Dedifferentiated amniotic fluid mesenchymal stem cell (primary cell): Measurements from ENCODE around the gene RSPO3.

Source experiments
- DNase-seq: peaks from one replicate; pipeline ENCODE4 v3.0.0-alpha.2; 2016; ENCODE audit errors: extremely low spot score

RSPO3 gene

DNA sequence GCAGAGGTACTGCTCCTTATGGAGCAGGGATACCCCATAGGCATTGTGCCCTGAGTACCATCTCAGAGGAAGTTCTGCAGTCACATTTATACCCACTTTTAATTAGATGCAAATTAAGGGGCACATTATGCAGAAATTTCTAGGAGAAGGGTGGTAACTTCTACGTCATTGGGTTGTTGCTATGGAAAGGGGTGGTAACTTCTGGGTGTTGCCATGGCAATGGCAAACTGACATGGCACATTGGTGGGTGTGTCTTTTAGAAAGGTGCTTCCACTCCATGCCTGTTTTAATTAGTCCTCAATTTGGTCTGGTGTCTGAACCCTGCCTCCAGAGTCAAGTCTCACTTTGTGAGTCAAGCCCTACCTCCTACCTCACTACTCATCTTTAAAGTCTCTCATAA is 42.0 kb downstream of the RSPO3 start:
- DNase-seq, result no peak

DNA sequence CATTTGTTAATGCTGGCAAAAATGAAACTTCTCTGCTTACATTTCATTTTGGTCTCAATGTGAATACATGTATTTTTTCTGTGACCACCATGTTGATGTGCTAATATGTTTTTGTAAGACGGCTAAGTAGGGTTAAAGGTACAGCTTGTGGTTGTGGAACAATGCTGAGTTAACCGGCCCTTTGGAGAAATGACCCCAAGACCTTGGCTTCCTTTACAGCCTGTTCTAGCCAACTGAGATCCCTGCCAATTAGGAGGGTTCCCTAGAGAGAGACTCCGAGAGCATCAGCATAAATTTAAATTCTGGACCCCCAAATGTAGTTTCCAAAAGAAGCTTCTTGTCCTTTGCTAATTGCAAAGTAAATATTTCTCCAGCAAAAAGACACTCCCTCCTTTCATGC is 44.4 kb downstream of the RSPO3 start:
- no peak for DNase-seq

DNA sequence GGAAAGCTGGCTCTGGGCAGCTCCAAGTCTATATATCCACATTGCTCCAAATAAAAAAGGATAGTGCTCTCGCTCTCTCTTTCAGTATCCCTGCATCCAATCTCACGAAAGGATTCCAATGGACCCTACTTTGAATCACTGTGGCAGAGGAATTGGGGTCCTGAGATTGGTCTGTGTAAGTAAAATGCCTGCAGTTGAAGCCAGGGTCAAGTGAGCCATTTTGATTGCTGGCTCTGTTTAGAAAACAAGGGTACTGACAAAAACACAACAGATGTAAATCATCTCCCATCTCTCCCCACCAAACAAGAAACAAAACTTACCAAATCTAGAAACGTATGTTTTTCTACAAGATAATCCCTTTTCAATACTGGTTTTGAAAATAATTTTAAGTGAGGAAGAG is 45.6 kb downstream of the RSPO3 start:
- no peak for DNase-seq

DNA sequence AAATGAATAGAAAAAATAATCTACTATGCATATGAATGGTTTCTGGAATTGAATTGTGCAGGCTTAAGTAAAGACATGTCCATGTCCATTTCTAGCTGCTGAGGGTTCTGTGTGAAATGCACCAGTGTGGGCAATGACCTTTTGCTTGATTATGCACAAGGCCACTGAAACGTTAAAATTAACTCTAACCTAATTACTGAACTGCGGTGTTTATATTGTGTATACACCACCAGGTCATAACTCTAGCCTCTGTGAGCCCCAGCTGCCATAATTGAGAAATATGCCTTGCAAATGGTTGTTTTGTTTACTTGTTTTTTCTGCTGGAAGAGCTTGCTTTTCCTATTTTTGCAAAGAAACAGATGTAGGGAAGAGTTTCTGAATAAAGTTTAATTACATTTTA is 46.1 kb downstream of the RSPO3 start:
- DNase-seq, result no peak

DNA sequence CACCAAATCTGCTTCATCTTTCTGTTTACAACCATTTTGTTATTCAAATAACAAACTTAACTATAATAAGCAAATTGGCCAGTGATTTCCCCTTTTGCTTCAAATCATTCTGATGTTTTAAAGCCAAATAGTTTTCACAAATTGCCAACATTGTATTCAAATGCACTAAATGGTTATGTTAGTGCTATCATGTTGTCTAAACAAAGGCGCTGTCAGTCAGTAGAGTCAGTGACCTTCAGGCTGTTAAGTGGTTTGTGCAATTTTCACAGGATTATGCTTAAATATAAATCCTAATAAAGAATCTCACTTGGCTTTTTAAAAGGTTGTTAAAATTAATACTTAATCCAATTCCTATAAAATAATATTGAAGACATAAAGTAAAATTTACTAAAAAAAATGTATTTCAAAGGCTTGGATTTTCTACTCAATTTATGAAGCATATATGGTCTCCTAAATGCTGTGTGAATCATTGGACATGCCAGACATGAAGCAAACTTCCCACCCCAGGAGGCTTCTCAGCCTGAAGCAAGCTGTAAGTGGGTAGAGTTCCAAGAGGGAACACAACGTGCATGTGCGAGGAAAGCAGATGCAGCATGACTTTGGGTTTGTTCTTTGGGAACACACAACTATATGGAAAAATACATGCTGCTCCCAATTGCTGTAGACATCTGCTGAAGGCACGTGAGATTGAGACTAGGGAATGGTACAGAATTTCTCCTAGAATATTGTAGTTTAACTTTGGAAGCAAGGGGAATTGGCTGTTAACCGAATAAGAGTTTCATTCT is 54.9 kb downstream of the RSPO3 start:
- DNase-seq, result no peak

DNA sequence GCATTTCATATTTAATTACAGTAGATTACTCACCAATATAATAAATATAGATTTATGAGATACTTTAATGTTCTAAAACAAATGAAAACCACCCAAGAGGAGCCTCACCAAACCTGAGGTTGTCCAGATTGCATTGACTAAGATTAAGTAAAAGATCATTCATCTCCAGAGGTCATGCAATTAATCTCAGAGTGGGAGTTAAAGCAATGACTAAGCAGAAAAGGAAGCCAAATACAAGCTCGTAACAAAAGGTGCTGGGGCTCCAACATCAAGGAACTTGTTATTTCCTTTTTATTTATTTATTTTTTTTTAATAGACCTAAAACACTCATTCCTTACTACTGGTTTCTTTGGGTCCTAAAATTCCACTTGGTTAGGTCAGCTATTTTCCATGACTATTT is 57.7 kb downstream of the RSPO3 start:
- DNase-seq, result no peak

DNA sequence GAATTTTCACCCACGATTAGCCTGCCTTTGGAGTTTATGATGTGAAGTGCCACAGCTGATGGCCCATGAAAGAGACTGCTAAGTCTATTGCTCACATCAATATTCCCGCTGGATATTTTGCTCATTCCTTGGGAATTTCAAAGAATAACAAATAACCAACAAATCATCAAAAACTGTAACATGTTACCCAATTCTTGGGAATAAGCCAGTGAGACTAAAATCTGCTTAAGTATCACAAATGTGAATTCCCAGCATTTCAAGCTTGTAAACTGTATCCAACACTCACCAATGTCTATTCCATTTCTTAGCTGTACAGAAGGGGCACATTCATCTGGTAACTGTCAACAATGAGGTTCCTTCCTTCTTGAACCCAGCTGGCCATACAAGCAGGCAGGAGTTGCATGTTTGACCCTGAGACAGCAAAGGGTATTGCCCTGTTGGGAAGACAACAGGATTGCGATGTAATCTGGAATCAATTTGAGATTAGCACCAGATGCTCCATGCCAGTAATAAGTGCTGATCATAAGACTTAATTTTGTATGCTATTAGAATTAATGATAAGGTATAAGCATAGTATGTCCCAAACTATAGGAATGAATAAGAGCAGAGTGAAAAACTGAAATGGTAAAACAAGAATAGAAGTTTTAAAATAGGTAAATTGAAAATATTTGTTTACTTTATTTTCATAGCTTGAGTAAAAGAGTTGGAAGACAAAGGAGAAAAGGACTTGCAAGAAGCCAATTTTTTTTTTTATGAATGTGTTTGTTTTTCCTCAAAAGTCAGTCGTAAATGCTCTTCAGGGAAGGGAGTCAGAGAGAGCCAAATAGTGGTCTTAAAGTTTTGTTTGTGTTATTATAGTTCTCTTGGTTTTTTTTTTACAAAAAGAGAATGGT is 58.8 kb downstream of the RSPO3 start:
- DNase-seq, result peak; percentile 82

DNA sequence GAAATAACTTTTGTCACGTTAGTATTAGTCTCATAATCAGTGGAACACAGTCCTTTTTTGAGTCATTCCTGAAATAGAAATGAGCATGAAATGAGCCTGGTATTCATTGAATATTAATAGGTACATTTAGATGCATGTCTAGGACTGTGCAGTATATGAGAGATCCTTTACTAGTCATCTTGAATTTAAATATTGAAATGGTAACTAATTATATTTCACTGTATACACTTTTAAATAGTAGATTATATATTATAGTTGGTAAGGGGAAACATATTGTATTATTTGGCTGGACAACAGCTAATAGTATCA is 59.4 kb downstream of the RSPO3 start:
- DNase-seq, result no peak

DNA sequence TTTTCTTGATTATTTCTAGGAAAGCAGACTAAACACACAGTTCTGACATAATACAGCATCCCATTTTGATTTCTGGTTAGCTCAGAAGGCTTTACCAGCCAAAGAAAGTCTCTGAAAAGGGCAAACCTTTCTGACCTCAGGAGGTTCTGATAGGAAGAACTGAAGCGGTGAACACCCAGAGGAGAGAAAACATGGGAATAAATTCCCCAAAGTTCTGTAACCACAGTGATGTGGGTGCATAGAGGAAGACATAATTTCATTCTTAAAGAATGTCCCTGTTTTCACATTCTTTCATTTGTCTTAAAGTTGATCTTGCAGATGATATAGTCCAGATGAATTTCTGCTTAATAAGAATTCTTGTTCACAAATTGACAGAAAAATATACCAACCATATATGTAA is 60.3 kb downstream of the RSPO3 start:
- peak; percentile 48 for DNase-seq

DNA sequence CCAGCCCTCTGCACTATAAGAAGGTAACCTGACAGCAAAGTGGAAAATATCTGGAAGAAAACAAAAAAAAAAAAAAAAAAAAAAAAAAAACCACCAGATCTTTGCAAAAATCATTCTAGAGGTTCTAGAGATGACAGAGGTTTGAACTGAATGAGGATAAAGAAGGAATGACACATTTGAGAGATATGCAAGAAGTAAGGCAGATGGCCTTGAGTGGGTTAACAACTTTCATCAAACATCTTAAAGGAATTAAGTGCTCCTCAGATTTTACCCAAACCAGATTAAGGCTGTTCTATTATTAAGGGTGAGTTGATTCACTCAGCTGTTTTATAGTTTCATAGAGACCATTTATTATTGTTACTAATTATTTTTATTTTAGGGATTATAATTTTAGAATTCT is 62.0 kb downstream of the RSPO3 start:
- DNase-seq, result no peak

DNA sequence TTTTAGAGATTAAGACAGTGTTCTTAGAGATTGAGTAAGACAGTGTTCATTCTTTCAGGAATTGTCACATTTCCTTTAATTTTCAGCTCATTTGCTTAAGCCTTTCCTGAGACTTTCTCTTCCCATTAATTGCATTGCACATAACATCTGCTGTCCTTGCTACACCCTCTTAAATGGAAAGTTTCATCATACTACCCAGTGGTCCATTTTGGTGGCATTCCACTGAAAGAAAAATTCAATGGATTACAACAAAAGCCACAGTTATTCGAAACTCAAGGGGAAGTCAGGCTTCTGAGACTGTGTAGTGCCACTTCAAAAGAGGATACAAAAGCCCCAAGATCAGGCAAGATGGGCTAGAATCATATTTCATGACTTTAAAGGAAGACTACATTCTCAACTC is 64.0 kb downstream of the RSPO3 start:
- peak; percentile 74 for DNase-seq

DNA sequence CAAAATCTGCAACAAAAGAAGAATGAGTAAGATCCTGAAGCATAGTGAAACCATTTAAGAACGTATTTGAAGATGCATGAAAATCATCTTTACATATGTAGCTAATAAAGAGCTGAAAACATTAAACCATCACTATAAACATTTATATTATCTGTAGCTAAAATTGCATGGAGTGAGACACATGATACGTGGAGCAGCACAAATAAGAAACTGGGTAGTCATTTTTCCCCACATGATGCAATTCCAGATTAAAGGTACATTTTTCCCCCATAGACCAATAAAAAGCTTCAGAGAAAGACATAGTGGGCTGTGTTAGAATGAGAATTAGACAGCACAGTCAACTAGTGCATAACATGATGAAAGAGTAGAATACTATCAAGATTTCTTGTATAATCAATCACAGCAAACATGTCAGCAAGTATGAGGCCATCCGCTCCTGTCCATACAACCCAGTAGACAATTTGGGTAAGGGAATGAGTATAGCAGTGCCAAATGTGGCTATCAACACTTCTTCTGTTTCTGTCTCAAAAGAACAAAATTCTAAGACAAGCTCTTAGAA is 67.0 kb downstream of the RSPO3 start:
- no peak for DNase-seq

DNA sequence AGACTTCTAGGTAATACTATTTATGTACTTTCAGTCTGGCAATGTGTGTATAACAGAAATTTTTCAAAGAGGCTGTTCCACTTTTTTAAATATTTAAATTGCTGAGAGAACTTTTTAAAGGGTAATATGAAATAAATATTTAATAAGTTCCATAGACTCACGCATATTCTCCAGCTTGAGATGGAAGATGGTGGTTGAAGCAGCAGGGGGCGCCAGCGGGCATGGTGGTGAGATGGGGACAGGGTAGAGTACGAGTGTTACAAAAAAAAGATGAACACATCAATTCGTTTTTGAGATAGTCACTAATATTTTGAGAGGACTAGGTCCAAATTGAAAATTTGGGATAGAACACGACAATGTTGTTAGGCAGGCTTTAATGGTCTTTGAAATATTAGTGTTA is 68.4 kb downstream of the RSPO3 start:
- DNase-seq, result no peak

DNA sequence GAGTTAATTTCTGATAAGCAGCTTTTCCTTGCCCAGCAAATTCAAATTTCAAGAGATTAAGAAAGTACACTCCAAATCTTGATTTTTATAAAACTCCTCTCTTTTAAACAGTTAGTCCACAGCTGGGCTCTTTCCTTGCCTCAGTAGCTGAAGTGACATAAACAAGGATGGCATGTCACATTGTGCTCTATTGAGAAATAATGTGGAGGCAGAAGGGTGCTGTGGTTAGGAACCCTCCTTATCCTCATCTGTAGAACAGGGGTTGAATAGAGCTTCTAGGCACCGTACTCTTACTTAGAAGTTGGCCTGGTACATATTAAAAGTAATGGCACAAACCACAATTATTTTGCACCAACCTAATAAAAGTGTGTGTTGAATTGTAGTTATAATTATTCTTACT is 70.3 kb downstream of the RSPO3 start:
- DNase-seq, result no peak

DNA sequence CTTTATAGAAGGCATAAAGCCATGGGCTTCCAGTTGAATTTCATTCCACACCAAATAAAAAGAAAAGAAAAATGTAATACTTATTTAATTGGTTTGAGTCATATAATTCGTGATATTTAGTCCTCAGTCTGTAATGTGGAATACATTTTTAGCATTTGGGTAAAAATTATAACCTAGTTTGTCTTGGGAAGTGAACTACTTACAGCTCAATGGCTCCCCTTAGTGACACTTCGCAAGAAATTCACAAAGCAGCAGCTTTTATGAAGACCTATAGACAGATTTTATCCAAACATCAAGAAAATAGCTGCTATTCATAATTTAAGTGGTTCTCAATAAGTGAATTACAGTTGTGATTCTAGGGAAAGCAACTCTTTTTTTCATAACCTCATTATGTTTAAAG is 72.1 kb downstream of the RSPO3 start:
- peak; percentile 55 for DNase-seq

DNA sequence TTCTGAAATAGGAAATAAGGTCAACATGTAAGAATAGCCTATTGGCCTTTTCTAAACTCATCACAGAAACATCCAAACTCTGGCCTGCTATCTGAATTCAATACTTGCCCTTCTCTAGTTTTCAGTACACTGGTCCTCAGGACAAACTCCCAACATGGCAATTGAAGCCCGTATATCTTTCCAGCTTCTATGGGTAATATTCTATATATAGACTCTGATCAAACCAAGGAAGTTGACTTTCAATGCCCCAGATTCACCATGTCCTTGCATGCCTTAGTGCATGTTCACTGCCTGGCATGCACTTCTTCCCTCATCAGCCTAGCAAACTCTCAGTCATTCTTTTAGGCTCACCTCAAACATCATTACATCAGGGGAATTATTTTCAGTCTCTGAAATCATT is 73.2 kb downstream of the RSPO3 start:
- DNase-seq, result peak; percentile 64

DNA sequence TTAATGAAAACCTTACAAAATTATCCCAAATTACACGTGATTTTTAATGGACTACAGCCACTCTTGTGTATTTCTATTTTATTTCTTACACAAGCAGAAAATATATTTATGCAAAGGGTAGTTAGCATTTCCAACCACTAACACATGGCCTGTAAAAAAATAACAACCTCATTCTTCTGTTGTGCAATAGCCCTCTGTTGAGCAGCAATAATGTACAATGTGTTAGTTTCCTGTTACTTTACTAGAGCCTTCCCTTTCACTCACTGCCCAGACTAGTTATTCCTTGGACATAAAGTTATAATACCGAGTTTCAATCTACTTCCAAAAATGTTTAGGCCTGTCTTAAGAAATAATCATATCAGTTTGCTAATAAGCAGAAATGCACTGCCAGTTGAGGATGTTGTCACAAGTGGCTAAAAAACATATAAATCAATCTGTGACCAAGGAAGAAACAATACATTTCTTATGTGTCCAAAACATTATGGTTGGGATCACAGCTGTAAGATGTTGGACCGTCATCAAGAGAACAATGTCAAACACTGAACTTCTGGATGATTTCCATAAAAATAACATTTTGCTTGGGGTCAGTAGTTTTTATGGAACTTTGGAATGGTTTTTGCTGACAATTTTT is 74.6 kb downstream of the RSPO3 start:
- DNase-seq, result peak; percentile 74

DNA sequence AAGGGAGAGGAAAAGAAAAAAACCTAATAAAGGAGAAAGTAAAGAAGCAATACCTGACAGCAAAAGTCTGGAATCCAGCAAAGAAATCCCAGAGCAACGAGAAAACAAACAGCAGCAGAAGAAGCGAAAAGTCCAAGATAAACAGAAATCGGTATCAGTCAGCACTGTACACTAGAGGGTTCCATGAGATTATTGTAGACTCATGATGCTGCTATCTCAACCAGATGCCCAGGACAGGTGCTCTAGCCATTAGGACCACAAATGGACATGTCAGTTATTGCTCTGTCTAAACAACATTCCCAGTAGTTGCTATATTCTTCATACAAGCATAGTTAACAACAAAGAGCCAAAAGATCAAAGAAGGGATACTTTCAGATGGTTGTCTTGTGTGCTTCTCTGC is 77.4 kb downstream of the RSPO3 start:
- DNase-seq, result no peak

DNA sequence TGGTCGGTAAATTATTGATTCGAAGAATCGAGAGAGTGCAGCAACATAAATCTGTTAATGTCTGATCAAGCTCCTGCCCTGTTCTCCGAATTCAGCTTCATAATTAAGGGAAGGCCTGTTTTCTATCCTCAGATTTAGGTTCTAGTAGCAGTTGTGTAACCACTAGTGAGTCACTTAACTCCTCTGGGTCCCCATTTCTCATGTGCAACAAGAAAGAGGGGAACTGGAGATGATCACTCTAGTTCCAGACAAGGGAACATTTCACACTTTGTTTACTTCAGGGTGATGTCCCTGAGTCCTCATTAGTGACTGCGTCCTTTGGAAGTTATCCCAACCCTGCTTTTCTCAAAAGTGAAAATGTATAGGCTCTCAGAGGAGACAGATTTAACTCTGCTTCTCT is 80.1 kb downstream of the RSPO3 start:
- DNase-seq, result no peak

DNA sequence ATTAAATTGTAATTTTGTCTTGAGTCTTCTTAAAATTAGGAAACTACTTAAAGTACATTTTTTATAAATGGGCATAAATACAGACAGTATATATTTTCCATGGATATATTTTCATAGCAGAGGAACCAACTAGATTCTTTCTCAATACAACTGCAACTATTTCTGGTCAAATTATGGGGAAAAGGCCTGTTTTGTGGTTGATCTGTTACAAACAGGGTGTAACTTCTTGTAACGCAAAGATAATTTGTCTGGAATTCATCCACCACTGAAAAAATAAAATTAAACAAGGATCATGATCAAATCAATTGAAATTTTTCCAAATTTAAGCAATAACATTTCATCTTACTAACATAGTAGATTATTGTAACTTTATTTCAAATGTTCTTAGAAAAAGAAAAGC is 81.0 kb downstream of the RSPO3 start:
- DNase-seq, result no peak

DNA sequence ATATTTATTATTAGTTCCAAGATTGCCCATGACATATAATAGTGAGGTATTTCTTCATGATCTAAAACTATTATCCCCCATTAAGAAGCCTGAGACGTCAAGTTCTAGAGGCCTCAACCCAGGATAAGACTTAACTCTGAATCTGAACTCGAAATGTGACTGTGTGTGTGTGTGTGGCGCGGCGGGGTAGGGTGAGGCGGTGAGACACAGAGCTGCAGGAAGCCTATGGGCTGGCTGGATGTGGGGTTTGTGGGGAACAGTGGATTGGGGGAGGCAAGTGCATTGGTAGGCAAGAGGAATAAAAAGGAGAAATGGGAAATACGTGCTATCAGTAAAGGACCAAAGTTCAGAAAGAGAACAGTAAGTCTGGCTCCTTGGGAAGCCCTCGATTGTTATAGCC is 81.6 kb downstream of the RSPO3 start:
- no peak for DNase-seq

DNA sequence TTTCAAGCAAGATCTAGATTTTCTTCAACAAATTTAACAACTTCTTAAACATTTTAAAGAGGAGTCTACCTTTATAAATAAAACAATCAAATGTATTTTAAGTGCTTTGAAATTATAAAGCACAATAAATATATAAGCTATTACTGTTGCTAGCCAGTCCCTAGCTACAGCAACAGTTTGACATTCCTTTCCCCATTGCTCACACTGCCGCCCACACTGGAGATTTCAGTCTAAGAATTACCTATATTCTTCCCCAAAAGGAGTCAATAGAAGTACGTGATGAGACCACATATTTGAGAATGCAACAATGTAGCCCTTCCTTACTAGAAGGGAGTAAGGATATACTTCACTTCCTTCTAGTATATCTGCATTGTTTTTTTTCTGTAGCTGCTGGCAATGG is 82.8 kb downstream of the RSPO3 start:
- peak; percentile 76 for DNase-seq

DNA sequence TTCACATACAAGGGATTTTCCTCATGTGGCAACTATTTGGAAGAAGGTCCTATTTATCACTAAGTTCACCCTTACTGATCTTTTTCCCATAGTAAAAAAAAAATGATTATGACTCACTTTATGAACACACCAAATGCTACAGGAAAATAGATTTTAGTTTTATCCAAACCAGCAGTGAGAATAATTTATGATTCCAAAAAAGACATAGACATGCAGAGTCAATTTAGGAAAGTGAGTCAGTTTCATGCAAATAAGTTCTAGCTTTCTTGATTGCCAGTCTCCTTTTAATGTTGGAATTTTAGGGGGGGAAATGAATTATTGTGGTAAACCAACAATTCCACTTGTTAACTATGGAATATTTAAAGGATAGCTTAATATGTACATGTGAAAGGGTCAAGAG is 84.2 kb downstream of the RSPO3 start:
- DNase-seq, result no peak
